Stomach (tissue), 4 donors: ENCODE data around the gene PLEKHA5.

Source experiments
- EP300 ChIP-seq: sonication (generic); formaldehyde crosslinking; IDR thresholded peaks from one replicate; pipeline ENCODE4 v1.6.1; 2017; ENCODE audit warnings: antibody characterized with exemption
- POLR2A ChIP-seq, 4 donors: fragments of 450-650 bp; IDR thresholded peaks; one replicate each; pipeline ENCODE4 v1.6.1; 2016; ENCODE audit warnings: antibody characterized with exemption in 4 of 4, control low read depth in 2 of 4, mild to moderate bottlenecking in 1 of 4, moderate library complexity in 1 of 4
- POLR2AphosphoS5 ChIP-seq, 3 donors: sonication (generic); formaldehyde crosslinking; IDR thresholded peaks; one replicate each; pipeline ENCODE4 v1.6.1; 2016; ENCODE audit warnings: antibody characterized with exemption in 3 of 3

- TF ChIP-seq EP300 = no peak
- TF ChIP-seq POLR2A (IDR thresholded peaks at IDR 0.05) = no peak
- TF ChIP-seq POLR2AphosphoS5 (IDR thresholded peaks at IDR 0.05) = no peak
Measured at GRCh38 chr12:19181666-19182426, 52.3 kb downstream of the PLEKHA5 start.
